Heart right ventricle (tissue), 16 donors: ENCODE data around the gene CHIC2. TPM values are rescaled to one million over a fixed set of nuclear protein-coding genes. Genes with fewer than 3 reads are reported as not detected.

ENCODE experiments used
- ATAC-seq, 8 donors: fragments of 200-7000 bp; cut with Tn5 transposase; one replicate each; pipeline ENCODE4 v1.9.1; 2020; ENCODE audit warnings: mild to moderate bottlenecking in 8 of 8, moderate library complexity in 8 of 8, moderate number of reproducible peaks in 1 of 8
- DNase-seq, 2 donors: peaks; one replicate each; pipeline ENCODE4 v3.0.0-alpha.2; 2020
- H3K27ac ChIP-seq, 10 donors: fragments of 200-600 bp; sonication (generic) in 2 of 10; one replicate each; pipeline versions ENCODE4 v1.5.0 to v1.8.0; 2020 to 2022; ENCODE audit warnings: mild to moderate bottlenecking in 3 of 10
- H3K27me3 ChIP-seq, 7 donors: fragments of 200-600 bp; one replicate each; pipeline ENCODE4 v1.8.0; 2021 to 2022; ENCODE audit warnings: mild to moderate bottlenecking in 2 of 7
- H3K36me3 ChIP-seq, 9 donors: fragments of 200-600 bp; sonication (generic) in 1 of 9; one replicate each; pipeline versions ENCODE4 v1.5.0 to v1.8.0; 2020 to 2022; ENCODE audit warnings: mild to moderate bottlenecking in 2 of 9
- H3K4me1 ChIP-seq, 9 donors: fragments of 200-600 bp; sonication (generic) in 1 of 9; one replicate each; pipeline versions ENCODE4 v1.5.0 to v1.8.0; 2020 to 2022; ENCODE audit warnings: mild to moderate bottlenecking in 4 of 9
- H3K4me3 ChIP-seq, 10 donors: fragments of 200-600 bp; sonication (generic) in 2 of 10; one replicate each; pipeline versions ENCODE4 v1.5.0 to v1.8.0; 2020 to 2022; ENCODE audit warnings: mild to moderate bottlenecking in 7 of 10, moderate library complexity in 2 of 10
- H3K9me3 ChIP-seq, 11 donors: fragments of 200-600 bp in 10 of 11; sonication (generic) in 2 of 11; one replicate each; pipeline versions ENCODE4 v1.5.0 to v1.8.0; 2013 to 2022; ENCODE audit warnings: mild to moderate bottlenecking in 2 of 11, control low read depth in 1 of 11, moderate library complexity in 1 of 11
- WGBS, 2 donors: extraction: QIAGEN DNeasy Blood & Tissue Kit; methylation state at CpG; one replicate each; pipeline ENCODE4 v1.1.7; 2013; ENCODE audit warnings: inconsistent platforms in 1 of 2; 5-methylcytosine and 5-hydroxymethylcytosine counted together
- intact Hi-C, 10 donors: fragments of 100-400 bp; cut with DNase I; formaldehyde crosslinking; loops; one replicate each; pipeline versions ENCODE4 v1.11.1 to v1.14.2; 2022
- polyA plus RNA-seq, 2 donors: library from polyadenylated mRNA; stranded (reverse); fragments of 200-250 nt; gene quantifications; one replicate each; pipeline ENCODE4 v1.2.3, GENCODE V29; 2013
- total RNA-seq, 10 donors: library from RNA; stranded (reverse); fragmentation: NEBNext Ultra II Directional in 3 of 10; extraction: Animal tissue kit (Norgen Biotek cat#: 25700) in 3 of 10; gene quantifications; one replicate each; pipeline versions ENCODE4 v1.2.1 to v1.2.4, GENCODE V29; 2021 to 2023
- TF ChIP-seq, protein P1 (sequence below), 9 donors: fragments of 200-600 bp; sonication (generic) in 2 of 9; IDR thresholded peaks; one replicate each; pipeline versions ENCODE4 v1.5.0 to v1.8.0; 2021 to 2022; ENCODE audit warnings: antibody characterized with exemption in 9 of 9, mild to moderate bottlenecking in 5 of 9, moderate library complexity in 1 of 9
- donor health status: Arrhythmogenic right ventricular cardiomyopathy.
- donor health status: ischemic (EF 13 %, LVEDD 7.1; RV severe dilation, severe dysfunction).
- donor health status: healthy with polysubstance abuse.
- donor health status: DM: no; HTN: yes; CAD: no.
- donor health status: DM: no; HTN: no; CAD: no.
- donor health status: ischemic (EF 25% LVEDD 6.9; RV normal size, moderate dysfunction).
- donor health status: ischemic (EF 25% LVEDD 5.7; RV mildly dilated, moderate dysfunction).
- donor health status: healthy.
- donor health status: DM: yes; HTN: yes; CAD: no.
- donor health status: Ischemic cardiomyopathy.
- donor health status: ischemic (EF 35%, LVEDD 5.7; RV mildly dilated, moderate dysfunction).
- donor health status: nonischemic (EF 11% LVEDD 7.7; RV severe dilation, severe dysfunction).
- donor health status: DM: yes; HTN: yes; CAD: no.
- donor health status: PGD.
- donor health status: ischemic (EF 29% LVEDD 5.4; RV normal size, mild dysfunction).
- donor health status: nonischemic (EF 23%, LVEDD 6.1; RV moderate dilation, normal function).

Gene CHIC2
- total and polyA plus RNA-seq, 12 donors, result 5.6 to 13.5 (median 9.3) TPM

DNA sequence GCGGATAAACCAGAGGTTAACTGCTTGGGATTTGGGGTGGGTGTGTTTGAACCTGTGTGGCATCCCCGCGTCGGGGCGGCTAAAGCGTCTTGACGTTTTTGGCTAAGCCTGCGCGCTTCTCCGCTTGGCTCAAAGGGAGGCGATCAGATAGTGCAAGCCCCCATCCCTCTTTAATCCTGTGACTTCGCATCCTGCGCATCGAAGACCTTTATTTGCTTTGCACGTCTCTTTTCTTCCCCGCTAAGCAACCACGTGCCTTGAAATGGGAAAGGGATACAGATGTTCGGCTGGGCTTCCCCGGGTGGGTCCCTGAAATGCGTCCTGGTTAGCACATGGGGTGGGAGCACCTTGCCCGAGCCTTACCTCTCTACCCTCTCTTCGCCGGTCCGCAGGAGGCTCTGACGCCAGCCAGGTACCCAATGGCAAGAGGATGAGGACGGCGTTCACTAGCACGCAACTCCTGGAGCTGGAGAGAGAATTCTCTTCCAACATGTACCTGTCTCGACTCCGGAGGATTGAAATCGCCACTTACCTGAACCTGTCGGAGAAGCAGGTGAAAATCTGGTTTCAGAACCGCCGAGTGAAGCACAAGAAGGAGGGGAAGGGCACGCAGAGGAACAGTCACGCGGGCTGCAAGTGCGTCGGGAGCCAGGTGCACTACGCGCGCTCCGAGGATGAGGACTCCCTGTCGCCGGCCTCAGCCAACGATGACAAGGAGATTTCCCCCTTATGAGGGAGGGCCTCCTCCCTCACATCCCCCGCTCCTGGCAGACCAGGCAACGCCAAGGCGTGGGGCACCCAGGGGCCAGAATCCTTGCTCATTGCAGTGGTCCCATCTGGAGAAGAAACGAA lies 37.0 kb upstream of the CHIC2 start:
- WGBS, 2 donors, result 10 to 12% methylated on average over 50 of the region's 50 CpGs
- Histone ChIP-seq H3K4me3 (peak overlapping the region in 9 of 10 donors; percentile 28 to 53 (median 43)), H3K36me3 (no peaks in the 10 kb centered on the region), H3K9me3 (no peaks in the 10 kb centered on the region), H3K4me1 (peaks cover 8 to 47% (median 27%) of the 10 kb centered on the region in 9 donors), H3K27ac (no peak overlapping the region), H3K27me3 (peaks cover 38 to 100% (median 98%) of the 10 kb centered on the region in 7 donors)
- DNase-seq (no peak), ATAC-seq (no peak)
- intact Hi-C loops, result no loop called here
- TF ChIP-seq, protein P1, sequence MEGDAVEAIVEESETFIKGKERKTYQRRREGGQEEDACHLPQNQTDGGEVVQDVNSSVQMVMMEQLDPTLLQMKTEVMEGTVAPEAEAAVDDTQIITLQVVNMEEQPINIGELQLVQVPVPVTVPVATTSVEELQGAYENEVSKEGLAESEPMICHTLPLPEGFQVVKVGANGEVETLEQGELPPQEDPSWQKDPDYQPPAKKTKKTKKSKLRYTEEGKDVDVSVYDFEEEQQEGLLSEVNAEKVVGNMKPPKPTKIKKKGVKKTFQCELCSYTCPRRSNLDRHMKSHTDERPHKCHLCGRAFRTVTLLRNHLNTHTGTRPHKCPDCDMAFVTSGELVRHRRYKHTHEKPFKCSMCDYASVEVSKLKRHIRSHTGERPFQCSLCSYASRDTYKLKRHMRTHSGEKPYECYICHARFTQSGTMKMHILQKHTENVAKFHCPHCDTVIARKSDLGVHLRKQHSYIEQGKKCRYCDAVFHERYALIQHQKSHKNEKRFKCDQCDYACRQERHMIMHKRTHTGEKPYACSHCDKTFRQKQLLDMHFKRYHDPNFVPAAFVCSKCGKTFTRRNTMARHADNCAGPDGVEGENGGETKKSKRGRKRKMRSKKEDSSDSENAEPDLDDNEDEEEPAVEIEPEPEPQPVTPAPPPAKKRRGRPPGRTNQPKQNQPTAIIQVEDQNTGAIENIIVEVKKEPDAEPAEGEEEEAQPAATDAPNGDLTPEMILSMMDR (IDR thresholded peaks at IDR 0.05), result no peak

DNA sequence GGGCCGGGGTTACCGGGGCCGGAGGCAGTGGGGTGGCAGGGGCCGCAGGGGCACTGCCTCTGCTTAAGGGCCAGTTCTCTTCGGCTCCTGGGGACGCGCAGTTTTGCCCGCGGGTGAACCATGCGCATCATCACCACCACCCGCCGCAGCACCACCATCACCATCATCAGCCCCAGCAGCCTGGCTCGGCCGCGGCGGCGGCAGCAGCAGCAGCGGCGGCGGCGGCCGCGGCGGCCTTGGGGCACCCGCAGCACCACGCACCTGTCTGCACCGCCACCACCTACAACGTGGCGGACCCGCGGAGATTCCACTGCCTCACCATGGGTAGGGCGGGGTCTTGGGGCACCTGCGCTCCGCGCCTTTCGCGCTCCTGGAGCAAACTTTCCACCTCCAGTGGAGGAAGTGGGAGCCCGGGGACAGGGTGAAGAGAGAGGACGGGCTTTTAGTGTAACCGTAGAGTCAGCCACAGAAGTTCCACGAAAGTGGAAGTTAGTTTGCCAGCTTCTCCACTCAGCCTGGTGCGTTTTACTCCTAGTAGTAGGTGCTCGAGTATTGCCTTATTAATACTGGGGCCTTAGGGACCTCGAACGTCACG lies 36.3 kb upstream of the CHIC2 start:
- no peak overlapping the region for H3K27ac ChIP-seq
- no peak for ATAC-seq
- peaks cover 41 to 100% (median 100%) of the 10 kb centered on the region in 7 donors for H3K27me3 ChIP-seq
- peak overlapping the region; percentile 17 to 53 (median 41) for H3K4me3 ChIP-seq
- H3K36me3 ChIP-seq, result no peaks in the 10 kb centered on the region
- WGBS, 2 donors, result 2% methylated on average over 46 of the region's 46 CpGs
- DNase-seq, result peak in 1 of 2 donors; percentile 13
- H3K4me1 ChIP-seq, result peaks cover 8 to 47% (median 27%) of the 10 kb centered on the region in 9 donors
- TF ChIP-seq, protein P1 (IDR thresholded peaks at IDR 0.05), result no peak
- intact Hi-C loops, result no loop called here
- no peaks in the 10 kb centered on the region for H3K9me3 ChIP-seq

DNA sequence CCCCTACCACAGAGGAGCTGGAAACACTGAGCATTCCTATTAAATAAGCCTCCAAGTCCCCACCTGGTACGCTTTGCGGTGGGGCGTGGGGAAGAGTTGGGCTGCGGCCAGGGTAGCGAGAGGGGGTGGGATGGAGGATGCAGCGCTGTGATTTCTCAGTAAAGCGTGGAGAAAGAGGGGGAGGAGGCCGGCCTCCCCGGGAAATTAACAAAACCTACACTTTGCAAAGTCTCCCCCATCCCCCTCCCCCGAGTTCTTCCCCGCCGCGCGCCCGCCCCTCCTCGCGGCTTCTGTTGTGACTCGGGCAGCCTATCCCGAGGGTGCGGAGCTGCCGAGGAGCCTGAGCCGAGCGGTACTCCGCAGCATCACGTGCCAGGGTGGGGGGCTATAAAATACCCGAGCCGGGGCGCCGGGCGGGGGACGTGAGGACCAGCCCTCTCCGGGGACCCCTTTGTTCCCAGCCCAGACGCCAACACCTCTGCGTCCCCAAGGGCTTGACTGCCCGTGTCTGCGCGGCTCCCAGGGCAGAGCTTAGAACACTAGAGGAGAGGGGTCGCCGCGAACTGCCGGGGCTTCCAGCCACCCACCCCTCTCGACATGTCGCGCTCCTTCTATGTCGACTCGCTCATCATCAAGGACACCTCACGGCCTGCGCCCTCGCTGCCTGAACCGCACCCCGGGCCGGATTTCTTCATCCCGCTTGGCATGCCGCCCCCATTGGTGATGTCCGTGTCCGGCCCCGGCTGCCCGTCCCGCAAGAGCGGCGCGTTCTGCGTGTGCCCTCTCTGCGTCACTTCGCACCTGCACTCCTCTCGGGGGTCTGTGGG lies 35.6 kb upstream of the CHIC2 start, which contains the start of gene GSX2:
GSX2 (plus strand) TSS at position 416 of the 827 bp plus-strand sequence; CDS start at position 598, 182 bp downstream.
- Histone ChIP-seq H3K27me3 (peaks cover 37 to 100% (median 100%) of the 10 kb centered on the region in 7 donors), H3K9me3 (no peaks in the 10 kb centered on the region), H3K36me3 (no peaks in the 10 kb centered on the region), H3K4me1 (peaks cover 8 to 47% (median 27%) of the 10 kb centered on the region in 9 donors), H3K4me3 (peak within 1 kb of the TSS; percentile 17 to 53 (median 41)), H3K27ac (no peak within 1 kb of the TSS)
- DNase-seq (peak in 1 of 2 donors; percentile 36), ATAC-seq (peak in 1 of 8 donors; percentile 49)
- TF ChIP-seq, protein P1 (IDR thresholded peaks at IDR 0.05), result no peak
- intact Hi-C loops, result loop anchor here in 1 of 10 donors (10.0 kb wide), 1 partner anchor 115 kb away; no protein-coding TSS in a partner anchor
- 0 to 1% methylated on average over 64 to 66 of the region's 66 CpGs for WGBS, 2 donors
